Retinal pigment epithelial cell (primary cell): ENCODE data around the gene ING4.

Source experiments
- DNase-seq: peaks from one replicate; pipeline ENCODE4 v3.0.0-alpha.2; 2010; ENCODE audit warnings: low read depth
- H3K4me3 ChIP-seq: 2 replicates; pipeline ENCODE4 v1.5.1; 2011; ENCODE audit warnings: mild to moderate bottlenecking, low read length, control low read depth, moderate library complexity
- CTCF ChIP-seq: conservative IDR thresholded peaks from 2 replicates; pipeline ENCODE4 v1.5.1; 2011; ENCODE audit warnings: low read depth, low read length, control low read depth, inconsistent platforms

ING4 gene

GRCh38 chr12:6699259-6699988 lies 36.5 kb upstream of the ING4 start:
- H3K4me3 ChIP-seq = peak overlapping the region; percentile 61
- no peak for DNase-seq

GRCh38 chr12:6698352-6699046 lies 35.6 kb upstream of the ING4 start:
- TF ChIP-seq CTCF = no peak
- peak overlapping the region; percentile 7 for H3K4me3 ChIP-seq
- DNase-seq = no peak

More at GRCh38 chr12:6699259-6699988, 36.5 kb upstream of the ING4 start:
- no peak for TF ChIP-seq CTCF

- TF ChIP-seq CTCF = peak; percentile 70
- DNase-seq = no peak
- no peak overlapping the region for H3K4me3 ChIP-seq
These were observed 34.8 kb upstream of the ING4 start for GRCh38 chr12:6697584-6698351.

- no peak for DNase-seq
- no peak for TF ChIP-seq CTCF
- no peak overlapping the region for H3K4me3 ChIP-seq
These were observed 34.0 kb upstream of the ING4 start for GRCh38 chr12:6696690-6697583.

GRCh38 chr12:6695313-6696045 lies 32.6 kb upstream of the ING4 start:
- TF ChIP-seq CTCF = no peak
- no peak overlapping the region for H3K4me3 ChIP-seq
- no peak for DNase-seq

- H3K4me3 ChIP-seq = no peak overlapping the region
- no peak for DNase-seq
- TF ChIP-seq CTCF = no peak
These were observed 31.8 kb upstream of the ING4 start for GRCh38 chr12:6694701-6695100.
